GM23338 (cell line): ENCODE data around the gene CACNA2D3. TPM values are rescaled to one million over a fixed set of nuclear protein-coding genes. Genes with fewer than 3 reads are reported as not detected.

ENCODE experiments used
- CREB1 ChIP-seq: fragments of 250-450 bp; sonication (Bioruptor Pico); IDR thresholded peaks from 2 replicates; pipeline ENCODE4 v1.5.0; 2020; ENCODE audit warnings: low read depth, mild to moderate bottlenecking, moderate library complexity
- CTCF ChIP-seq, 2 experiments: fragments of 200-600 bp in 1 of 2; sonication (generic) in 1 of 2; conservative IDR thresholded peaks; 2 replicates each; pipeline versions ENCODE4 v1.5.1 to v1.6.1; 2016 to 2017; ENCODE audit warnings: antibody characterized with exemption in 2 of 2, low read depth in 2 of 2, mild to moderate bottlenecking in 2 of 2, moderate library complexity in 1 of 2
- ETS1 ChIP-seq: IDR thresholded peaks from 2 replicates; pipeline ENCODE4 v1.6.1; 2016; ENCODE audit warnings: antibody characterized with exemption
- JUNB ChIP-seq: IDR thresholded peaks from one replicate; pipeline ENCODE4 v1.6.1; 2016; ENCODE audit warnings: antibody characterized with exemption; ENCODE audit not compliant: unreplicated experiment
- STAT1 ChIP-seq: IDR thresholded peaks from one replicate; pipeline ENCODE4 v1.6.1; 2016; ENCODE audit warnings: antibody characterized with exemption; ENCODE audit not compliant: unreplicated experiment
- ZNF114 ChIP-seq: fragments of 250-450 bp; sonication (Bioruptor Pico); IDR thresholded peaks from 2 replicates; pipeline ENCODE4 v1.5.0; 2020; ENCODE audit warnings: mild to moderate bottlenecking, moderate library complexity
- ZNF331 ChIP-seq: fragments of 250-450 bp; sonication (Bioruptor Pico); IDR thresholded peaks from 2 replicates; pipeline ENCODE4 v1.5.0; 2020; ENCODE audit warnings: low read depth, mild to moderate bottlenecking, moderate library complexity
- ZNF462 ChIP-seq: fragments of 250-450 bp; sonication (Bioruptor Pico); IDR thresholded peaks from 2 replicates; pipeline ENCODE4 v1.5.0; 2020; ENCODE audit warnings: mild to moderate bottlenecking, moderate library complexity
- polyA plus RNA-seq: library from polyadenylated mRNA; unstranded; fragments of >200 nt; fragmentation: Nextera tagmentation; extraction: Ambion mirVana; gene quantifications from 2 replicates; pipeline ENCODE4 v1.2.1, GENCODE V29; 2016
- total RNA-seq: library from RNA; depleted of rRNA; stranded (reverse); fragments of >200 nt; shearing (Covaris generic); gene quantifications from 2 replicates; pipeline ENCODE4 v1.2.3, GENCODE V29; 2014

CACNA2D3 gene
- total and polyA plus RNA-seq, 2 experiments from 2014 or later: 2.2 to 2.3 TPM

GRCh38 chr3:54593653-54594052 lies 471.3 kb downstream of the CACNA2D3 start (continued):
- no peak for TF ChIP-seq ZNF462 (CRISPR knock-in tag)
- TF ChIP-seq STAT1: no peak
- no peak for TF ChIP-seq ZNF114 (CRISPR knock-in tag)
- TF ChIP-seq CREB1: no peak
- no peak for TF ChIP-seq ETS1
- TF ChIP-seq JUNB: no peak
- no peak for TF ChIP-seq ZNF331 (CRISPR knock-in tag)
- TF ChIP-seq CTCF (conservative IDR thresholded peaks at IDR 0.05; ENCODE audit: low read depth in 2 of 2): no peak
